ENCODE results near the gene FGFR3. TPM values are rescaled to one million over a fixed set of nuclear protein-coding genes. Genes with fewer than 3 reads are reported as not detected.
"Not testable (repeated sequence)": the region's sequence is repeated elsewhere in the genome, so short reads cannot be mapped to it uniquely, and the experiment has no call there.

Gene FGFR3
- total and polyA plus RNA-seq, 2 donors, result 3.8 to 13.2 TPM

DNA sequence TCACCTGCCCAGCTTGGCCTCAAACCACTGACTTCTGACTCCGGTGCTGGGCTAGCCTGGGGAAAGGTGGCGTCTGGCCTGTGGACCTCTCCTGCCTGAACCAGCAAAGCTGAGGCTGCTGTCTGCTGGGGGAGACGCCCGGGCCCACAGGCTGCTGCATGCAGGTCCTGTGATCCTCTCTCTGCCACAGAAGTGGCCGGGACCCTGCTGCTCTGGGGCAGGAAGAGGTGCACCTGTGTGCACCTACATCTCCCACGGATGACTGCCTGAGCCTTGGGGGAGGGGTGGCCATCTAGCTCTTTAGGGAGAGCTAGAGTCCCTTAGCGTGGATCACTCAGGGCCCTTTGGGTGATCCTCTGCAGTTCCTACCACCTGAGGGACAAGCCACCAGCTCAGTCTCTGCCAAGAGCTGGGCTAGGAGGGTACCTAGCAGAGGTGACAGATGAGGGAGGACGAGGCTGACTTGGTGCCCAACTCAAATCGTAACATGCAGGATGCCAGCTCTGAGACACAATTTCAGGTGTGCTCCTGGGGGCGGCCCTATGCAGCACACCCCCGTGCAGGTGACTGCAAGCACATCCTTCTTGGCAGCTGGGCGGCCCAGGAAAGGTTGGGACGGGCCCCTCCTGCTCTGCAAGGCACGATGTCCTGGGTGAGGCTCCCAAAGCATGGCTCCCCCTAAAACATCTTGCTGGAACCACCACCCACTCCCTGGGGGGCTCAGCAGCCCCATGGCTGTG is 40.4 kb downstream of the FGFR3 start:
- peaks cover 69 to 93% of the 10 kb centered on the region in 2 donors for H3K4me1 ChIP-seq (ENCODE audit: control insufficient read depth in 2 of 2, insufficient read depth in 2 of 2, low read length in 2 of 2)
- peaks cover 0 to 4% of the 10 kb centered on the region in 2 donors for H3K9me3 ChIP-seq (ENCODE audit: control insufficient read depth in 2 of 2, insufficient read depth in 1 of 2, low read length in 1 of 2)
- peaks cover 53 to 86% of the 10 kb centered on the region in 2 donors for H3K36me3 ChIP-seq (ENCODE audit: control insufficient read depth in 2 of 2, insufficient read depth in 2 of 2, low read length in 1 of 2)
- H3K27ac ChIP-seq (ENCODE audit: low read depth in 1 of 2, low read length in 1 of 2), result peak overlapping the region; percentile 78 to 100
- 56% methylated on average over 14 of the region's 14 CpGs for WGBS
- H3K4me3 ChIP-seq (ENCODE audit: low read length in 2 of 2), result no peak overlapping the region
- H3K27me3 ChIP-seq (ENCODE audit: control insufficient read depth in 2 of 2, insufficient read depth in 1 of 2, low read length in 1 of 2), result no peaks in the 10 kb centered on the region
- peak in 2 of 9 donors; percentile 58 to 82 for DNase-seq (ENCODE audit: low read depth in 6 of 9, low spot score in 9 of 9)

DNA sequence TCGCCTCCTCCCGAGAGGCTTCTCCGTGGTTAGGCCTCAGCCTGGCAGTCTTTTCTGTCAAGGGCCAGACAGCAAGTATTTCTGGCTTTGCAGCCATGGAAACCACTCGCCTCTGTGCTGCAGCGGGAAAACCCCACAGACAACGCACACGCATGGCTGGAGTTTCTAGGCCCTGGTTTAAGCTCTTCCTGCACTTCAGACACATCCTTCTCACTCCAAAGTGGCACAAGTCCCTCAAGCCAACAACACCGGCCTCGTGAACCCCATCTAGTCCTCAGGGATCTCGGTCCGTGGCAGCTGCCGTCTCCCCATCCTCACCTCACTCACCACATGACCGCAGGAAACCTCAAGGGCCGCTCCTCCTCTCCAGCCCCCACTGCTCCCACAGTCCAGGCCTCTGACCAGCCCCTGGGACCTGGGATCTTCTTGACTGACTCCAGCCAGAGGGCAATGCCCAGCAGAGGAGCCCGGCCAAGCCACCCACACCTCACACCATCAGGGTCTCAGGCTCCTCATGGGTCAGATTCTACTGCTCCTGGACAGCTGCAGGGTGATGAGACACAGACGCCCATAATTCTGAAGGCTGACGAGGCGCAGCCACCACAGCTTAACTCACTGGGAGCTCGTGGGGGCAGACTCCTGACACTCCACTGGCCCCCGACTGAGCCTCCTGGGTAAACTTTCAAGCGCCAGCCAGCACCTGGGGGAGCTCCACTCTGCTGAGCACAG is 41.1 kb downstream of the FGFR3 start:
- WGBS, result 62% methylated on average over 21 of the region's 21 CpGs
- peaks cover 53 to 93% of the 10 kb centered on the region in 2 donors for H3K36me3 ChIP-seq (ENCODE audit: control insufficient read depth in 2 of 2, insufficient read depth in 2 of 2, low read length in 1 of 2)
- H3K27me3 ChIP-seq (ENCODE audit: control insufficient read depth in 2 of 2, insufficient read depth in 1 of 2, low read length in 1 of 2), result no peaks in the 10 kb centered on the region
- peak overlapping the region; percentile 78 to 100 for H3K27ac ChIP-seq (ENCODE audit: low read depth in 1 of 2, low read length in 1 of 2)
- peaks cover 0 to 4% of the 10 kb centered on the region in 2 donors for H3K9me3 ChIP-seq (ENCODE audit: control insufficient read depth in 2 of 2, insufficient read depth in 1 of 2, low read length in 1 of 2)
- peaks cover 71 to 100% of the 10 kb centered on the region in 2 donors for H3K4me1 ChIP-seq (ENCODE audit: control insufficient read depth in 2 of 2, insufficient read depth in 2 of 2, low read length in 2 of 2)
- no peak overlapping the region for H3K4me3 ChIP-seq (ENCODE audit: low read length in 2 of 2)
- DNase-seq (ENCODE audit: low read depth in 6 of 9, low spot score in 9 of 9), result no peak

DNA sequence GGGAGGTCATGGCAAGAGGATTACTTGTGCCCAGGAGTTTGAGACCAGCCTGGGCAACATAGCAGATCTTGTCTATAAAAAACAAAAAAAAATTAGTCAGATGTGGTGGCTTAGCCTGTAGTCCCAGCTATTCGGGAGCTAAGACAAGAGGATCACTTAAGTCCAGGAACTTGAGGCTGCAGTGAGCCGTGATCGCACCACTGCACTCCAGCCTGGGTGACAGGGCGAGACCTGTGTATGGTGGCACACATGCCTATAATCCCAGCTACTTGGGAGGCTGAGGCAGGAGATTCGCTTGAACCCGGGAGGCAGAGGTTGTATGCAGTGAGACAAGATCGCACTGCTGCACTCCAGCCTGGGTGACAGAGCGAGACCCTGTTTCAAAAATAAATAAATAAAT is 42.7 kb downstream of the FGFR3 start:
- H3K4me1 ChIP-seq (ENCODE audit: control insufficient read depth in 2 of 2, insufficient read depth in 2 of 2, low read length in 2 of 2), result peaks cover 71 to 100% of the 10 kb centered on the region in 2 donors
- H3K27me3 ChIP-seq (ENCODE audit: control insufficient read depth in 2 of 2, insufficient read depth in 1 of 2, low read length in 1 of 2); H3K9me3 ChIP-seq (ENCODE audit: control insufficient read depth in 2 of 2, insufficient read depth in 1 of 2, low read length in 1 of 2); H3K4me3 ChIP-seq (ENCODE audit: low read length in 2 of 2); DNase-seq (ENCODE audit: low read depth in 6 of 9, low spot score in 9 of 9): not testable (repeated sequence)
- peak overlapping the region in 1 of 2 donors; percentile 100 for H3K27ac ChIP-seq (ENCODE audit: low read depth in 1 of 2, low read length in 1 of 2)
- WGBS, result over 99% methylated on average over 8 of the region's 8 CpGs
- H3K36me3 ChIP-seq (ENCODE audit: control insufficient read depth in 2 of 2, insufficient read depth in 2 of 2, low read length in 1 of 2), result peaks cover 62 to 98% of the 10 kb centered on the region in 2 donors

DNA sequence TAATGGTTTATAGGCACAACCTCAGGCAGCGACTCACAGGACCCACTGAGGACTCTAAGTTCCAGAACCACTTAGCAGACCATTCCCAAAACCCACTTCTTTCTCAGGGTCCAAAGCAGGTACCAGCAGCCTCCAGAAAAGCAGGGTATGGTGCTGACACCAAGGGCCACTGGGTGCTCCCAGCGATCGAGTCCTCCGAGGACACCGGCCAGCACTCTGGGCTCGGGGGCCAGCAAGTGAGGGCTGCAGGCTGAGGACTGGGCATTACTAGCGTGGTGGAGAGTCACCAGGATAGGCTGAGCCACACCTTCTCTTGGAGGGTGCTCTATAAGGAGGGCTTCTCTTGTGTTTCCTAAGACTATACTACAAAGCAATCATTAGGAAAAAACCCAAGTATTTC is 43.6 kb downstream of the FGFR3 start:
- H3K4me1 ChIP-seq (ENCODE audit: control insufficient read depth in 2 of 2, insufficient read depth in 2 of 2, low read length in 2 of 2), result peaks cover 71 to 100% of the 10 kb centered on the region in 2 donors
- H3K27ac ChIP-seq (ENCODE audit: low read depth in 1 of 2, low read length in 1 of 2), result peak overlapping the region; percentile 56 to 74
- H3K4me3 ChIP-seq (ENCODE audit: low read length in 2 of 2), result no peak overlapping the region
- WGBS, result 98% methylated on average over 7 of the region's 7 CpGs
- no peaks in the 10 kb centered on the region for H3K27me3 ChIP-seq (ENCODE audit: control insufficient read depth in 2 of 2, insufficient read depth in 1 of 2, low read length in 1 of 2)
- H3K36me3 ChIP-seq (ENCODE audit: control insufficient read depth in 2 of 2, insufficient read depth in 2 of 2, low read length in 1 of 2), result peaks cover 63 to 98% of the 10 kb centered on the region in 2 donors
- no peak for DNase-seq (ENCODE audit: low read depth in 6 of 9, low spot score in 9 of 9)
- no peaks in the 10 kb centered on the region for H3K9me3 ChIP-seq (ENCODE audit: control insufficient read depth in 2 of 2, insufficient read depth in 1 of 2, low read length in 1 of 2)

DNA sequence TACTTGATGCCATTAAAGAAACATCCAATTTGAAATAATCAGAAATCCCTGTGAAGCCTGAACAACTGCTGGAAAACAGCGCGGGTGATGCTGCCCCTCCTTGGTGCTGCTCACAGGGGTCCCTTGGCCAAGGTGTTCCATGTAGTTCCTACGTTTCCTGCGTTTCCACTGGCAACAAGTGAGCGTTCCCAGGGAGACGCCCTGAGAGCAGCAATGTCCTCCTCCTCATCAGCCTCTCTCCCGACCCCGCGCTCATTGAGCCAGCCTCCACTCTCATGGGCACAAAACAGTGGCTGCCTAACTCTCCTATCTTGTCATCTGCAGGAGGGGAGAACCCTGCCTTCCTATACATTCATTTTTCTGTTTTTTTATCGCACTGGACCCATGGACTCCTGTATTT is 44.0 kb downstream of the FGFR3 start:
- H3K4me3 ChIP-seq (ENCODE audit: low read length in 2 of 2), result no peak overlapping the region
- peaks cover 63 to 98% of the 10 kb centered on the region in 2 donors for H3K36me3 ChIP-seq (ENCODE audit: control insufficient read depth in 2 of 2, insufficient read depth in 2 of 2, low read length in 1 of 2)
- no peaks in the 10 kb centered on the region for H3K27me3 ChIP-seq (ENCODE audit: control insufficient read depth in 2 of 2, insufficient read depth in 1 of 2, low read length in 1 of 2)
- 98% methylated on average over 10 of the region's 10 CpGs for WGBS
- peaks cover 71 to 100% of the 10 kb centered on the region in 2 donors for H3K4me1 ChIP-seq (ENCODE audit: control insufficient read depth in 2 of 2, insufficient read depth in 2 of 2, low read length in 2 of 2)
- DNase-seq (ENCODE audit: low read depth in 6 of 9, low spot score in 9 of 9), result no peak
- peak overlapping the region in 1 of 2 donors; percentile 74 for H3K27ac ChIP-seq (ENCODE audit: low read depth in 1 of 2, low read length in 1 of 2)
- H3K9me3 ChIP-seq (ENCODE audit: control insufficient read depth in 2 of 2, insufficient read depth in 1 of 2, low read length in 1 of 2), result no peaks in the 10 kb centered on the region

DNA sequence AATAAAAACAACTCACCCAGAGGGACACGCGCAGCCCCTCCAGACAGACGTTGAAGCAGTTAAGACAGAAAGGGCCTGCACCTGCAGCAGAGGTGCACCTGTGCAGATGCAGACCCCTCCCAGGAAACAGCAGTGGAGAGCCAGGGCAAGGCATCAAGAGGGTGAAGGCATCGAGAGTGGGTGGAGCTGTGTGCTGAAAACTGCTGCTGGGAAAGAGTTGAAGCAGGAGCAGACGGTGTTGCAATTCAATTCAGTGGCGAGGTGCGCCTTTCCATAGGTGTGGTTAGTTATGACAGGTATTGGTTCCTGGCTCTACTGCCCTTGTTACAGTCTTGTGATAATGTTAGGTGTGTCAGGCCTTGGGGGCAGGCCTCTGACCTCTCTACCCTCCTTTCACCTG is 46.2 kb downstream of the FGFR3 start:
- H3K36me3 ChIP-seq (ENCODE audit: control insufficient read depth in 2 of 2, insufficient read depth in 2 of 2, low read length in 1 of 2), result peaks cover 67 to 97% of the 10 kb centered on the region in 2 donors
- H3K4me3 ChIP-seq (ENCODE audit: low read length in 2 of 2), result peak overlapping the region; percentile 9 to 33
- no peaks in the 10 kb centered on the region for H3K9me3 ChIP-seq (ENCODE audit: control insufficient read depth in 2 of 2, insufficient read depth in 1 of 2, low read length in 1 of 2)
- peak overlapping the region; percentile 87 to 96 for H3K27ac ChIP-seq (ENCODE audit: low read depth in 1 of 2, low read length in 1 of 2)
- no peaks in the 10 kb centered on the region for H3K27me3 ChIP-seq (ENCODE audit: control insufficient read depth in 2 of 2, insufficient read depth in 1 of 2, low read length in 1 of 2)
- WGBS, result 17% methylated on average over 7 of the region's 7 CpGs
- DNase-seq (ENCODE audit: low read depth in 6 of 9, low spot score in 9 of 9), result peak in 5 of 9 donors; percentile 67 to 91 (median 82)
- H3K4me1 ChIP-seq (ENCODE audit: control insufficient read depth in 2 of 2, insufficient read depth in 2 of 2, low read length in 2 of 2), result peaks cover 69 to 100% of the 10 kb centered on the region in 2 donors

DNA sequence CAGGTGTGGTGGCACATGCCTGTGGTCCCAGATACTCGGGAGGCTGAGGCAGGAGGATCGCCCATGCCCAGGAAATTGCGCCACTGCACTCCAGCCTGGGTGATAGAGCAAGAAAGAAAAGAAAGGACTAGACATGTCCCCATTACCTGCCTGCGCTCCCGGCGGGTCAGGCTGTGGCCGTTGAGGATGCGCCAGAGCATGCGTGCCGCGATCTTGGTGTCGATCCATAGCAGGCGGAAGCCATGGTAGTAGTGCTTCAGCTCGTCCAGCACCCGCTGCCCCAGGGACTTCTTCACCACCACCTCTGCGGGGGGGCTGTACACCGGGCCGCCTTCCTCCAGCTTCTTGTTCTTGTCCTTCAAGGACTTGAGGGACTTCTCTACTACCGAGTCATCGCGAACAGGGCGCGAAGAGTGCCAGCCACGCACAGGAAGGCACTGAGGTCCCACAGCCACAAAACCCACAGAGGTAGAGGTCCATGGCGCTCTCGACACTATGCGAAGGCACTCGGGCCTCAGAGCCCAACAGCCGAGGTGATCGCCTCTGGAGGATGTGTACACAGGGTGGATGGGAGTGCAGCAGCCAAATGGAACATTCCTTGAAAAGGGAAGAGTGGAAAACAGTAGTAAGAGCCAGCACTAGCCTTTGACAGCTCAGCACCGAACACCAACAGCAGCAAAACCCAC is 48.3 kb downstream of the FGFR3 start:
- Histone ChIP-seq H3K27me3 (ENCODE audit: control insufficient read depth in 2 of 2, insufficient read depth in 1 of 2, low read length in 1 of 2) (no peaks in the 10 kb centered on the region), H3K4me3 (ENCODE audit: low read length in 2 of 2) (no peak overlapping the region), H3K36me3 (ENCODE audit: control insufficient read depth in 2 of 2, insufficient read depth in 2 of 2, low read length in 1 of 2) (peaks cover 61 to 96% of the 10 kb centered on the region in 2 donors), H3K9me3 (ENCODE audit: control insufficient read depth in 2 of 2, insufficient read depth in 1 of 2, low read length in 1 of 2) (no peaks in the 10 kb centered on the region), H3K4me1 (ENCODE audit: control insufficient read depth in 2 of 2, insufficient read depth in 2 of 2, low read length in 2 of 2) (peaks cover 58 to 100% of the 10 kb centered on the region in 2 donors), H3K27ac (ENCODE audit: low read depth in 1 of 2, low read length in 1 of 2) (peak overlapping the region; percentile 48 to 96)
- WGBS, result 67% methylated on average over 31 of the region's 31 CpGs
- DNase-seq (ENCODE audit: low read depth in 6 of 9, low spot score in 9 of 9), result no peak

DNA sequence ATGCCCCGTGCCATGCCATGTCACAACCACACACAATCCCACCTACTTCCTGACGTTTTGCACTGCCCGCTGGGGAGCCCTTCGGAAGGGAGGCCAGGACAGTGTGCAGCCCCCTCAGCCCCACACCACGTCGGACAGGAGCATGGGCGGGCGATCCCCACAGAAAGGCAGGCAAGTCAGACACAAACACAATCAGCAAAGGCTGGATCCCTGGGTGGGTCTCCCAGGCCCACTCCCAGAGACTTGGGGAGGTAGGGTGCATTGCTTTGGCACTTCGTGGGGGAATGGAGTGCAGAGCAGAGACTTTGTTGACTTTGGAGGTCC is 48.8 kb downstream of the FGFR3 start:
- 81% methylated on average over 9 of the region's 9 CpGs for WGBS

More for the DNA sequence above, 48.8 kb downstream of the FGFR3 start:
- DNase-seq (ENCODE audit: low read depth in 6 of 9, low spot score in 9 of 9), result no peak
- Histone ChIP-seq H3K4me1 (ENCODE audit: control insufficient read depth in 2 of 2, insufficient read depth in 2 of 2, low read length in 2 of 2) (peaks cover 60 to 100% of the 10 kb centered on the region in 2 donors), H3K4me3 (ENCODE audit: low read length in 2 of 2) (no peak overlapping the region), H3K27ac (ENCODE audit: low read depth in 1 of 2, low read length in 1 of 2) (peak overlapping the region; percentile 48 to 96), H3K27me3 (ENCODE audit: control insufficient read depth in 2 of 2, insufficient read depth in 1 of 2, low read length in 1 of 2) (no peaks in the 10 kb centered on the region), H3K36me3 (ENCODE audit: control insufficient read depth in 2 of 2, insufficient read depth in 2 of 2, low read length in 1 of 2) (peaks cover 56 to 91% of the 10 kb centered on the region in 2 donors), H3K9me3 (ENCODE audit: control insufficient read depth in 2 of 2, insufficient read depth in 1 of 2, low read length in 1 of 2) (no peaks in the 10 kb centered on the region)
